GM12878 (cell line): ENCODE results near the gene ASH1L. TPM values are rescaled to one million over a fixed set of nuclear protein-coding genes. Genes with fewer than 3 reads are reported as not detected.

ENCODE experiments used
- ATAC-seq: fragments of 200-7000 bp; cut with Tn5 transposase; 3 replicates; pipeline ENCODE4 v1.9.1; 2020; ENCODE audit warnings: mild to moderate bottlenecking, moderate library complexity
- BruUV-seq: library from RNA; stranded (reverse); fragments of 400-500 nt; replicated peaks from 2 replicates; lab custom pipeline; 2021; lab: Mats Ljungman, UMichigan
- CTCF ChIA-PET: fragments of 300-600 bp; sonication (Branson Sonifier 250); formaldehyde crosslinking; extraction: SDS; loops from one replicate; lab custom pipeline; 2021; ENCODE audit warnings: inconsistent platforms; lab: Yijun Ruan, JAX
- POLR2A ChIA-PET: fragments of 350-600 bp; formaldehyde crosslinking; extraction: SDS; loops from one replicate; lab custom pipeline; 2021; ENCODE audit warnings: inconsistent platforms; lab: Charles Lee
- RAD21 ChIA-PET: fragments of 300-600 bp; sonication (Branson Sonifier 250); formaldehyde crosslinking; loops from one replicate; lab custom pipeline; 2023; ENCODE audit warnings: antibody characterized with exemption; ENCODE audit not compliant: unreplicated experiment; lab: Charles Lee
- SMC1A ChIA-PET: fragments of 300-600 bp; sonication (Branson Sonifier 250); formaldehyde crosslinking; loops from one replicate; lab custom pipeline; 2023; ENCODE audit not compliant: unreplicated experiment, uncharacterized antibody; lab: Charles Lee
- DNase-seq: peaks from one replicate; pipeline ENCODE4 v3.0.0-alpha.2; 2011; ENCODE audit warnings: low read depth, low spot score
- FAIRE-seq: peaks from 3 replicates; lab custom pipeline; 2011; peaks lifted over from hg19 to GRCh38; lab: Jason Lieb, UNC
- H2AFZ ChIP-seq: 2 replicates; pipeline ENCODE4 v1.6.0; 2011; ENCODE audit warnings: low read depth, low read length, control low read depth; ENCODE audit not compliant: control insufficient read depth
- H3K27ac ChIP-seq: 2 replicates; pipeline ENCODE4 v1.5.1; 2011; ENCODE audit warnings: control low read depth; ENCODE audit not compliant: control insufficient read depth, insufficient read depth
- H3K27me3 ChIP-seq, 2 experiments: replicated peaks in 1 of 2; 2 replicates each; pipeline versions ENCODE4 v1.6.0 to v1.6.1; 2011; ENCODE audit warnings: low read length in 1 of 2; ENCODE audit not compliant: control insufficient read depth in 2 of 2, insufficient read depth in 2 of 2
- H3K36me3 ChIP-seq, 2 experiments: 2 replicates each; pipeline ENCODE4 v1.5.1; 2011; ENCODE audit warnings: low read length in 1 of 2; ENCODE audit not compliant: control insufficient read depth in 2 of 2, insufficient read depth in 2 of 2
- H3K4me1 ChIP-seq: 2 replicates; pipeline ENCODE4 v1.6.1; 2011; ENCODE audit warnings: mild to moderate bottlenecking, low read length, moderate library complexity, mixed read lengths; ENCODE audit not compliant: control insufficient read depth, insufficient read depth
- H3K4me2 ChIP-seq: 2 replicates; pipeline ENCODE4 v1.6.0; 2011; ENCODE audit warnings: control low read depth; ENCODE audit not compliant: control insufficient read depth, insufficient read depth
- H3K4me3 ChIP-seq: fragments of 200-600 bp; sonication (generic); 2 replicates; pipeline ENCODE4 v1.5.1; 2016
- H3K79me2 ChIP-seq: 2 replicates; pipeline ENCODE4 v1.6.0; 2011; ENCODE audit warnings: low read length; ENCODE audit not compliant: control insufficient read depth, insufficient read depth
- H3K9ac ChIP-seq: 2 replicates; pipeline ENCODE4 v1.8.0; 2011; ENCODE audit warnings: low read length, control low read depth, mixed read lengths; ENCODE audit not compliant: control insufficient read depth, insufficient read depth
- H3K9me3 ChIP-seq: replicated peaks from 3 replicates; pipeline ENCODE4 v1.5.1; 2011; ENCODE audit warnings: mild to moderate bottlenecking, low read length; ENCODE audit not compliant: control insufficient read depth, insufficient read depth
- H4K20me1 ChIP-seq: 2 replicates; pipeline ENCODE4 v1.6.0; 2011; ENCODE audit not compliant: control insufficient read depth, insufficient read depth
- ASH2L ChIP-seq: fragments of 300-600, 200-600 bp; sonication (generic); IDR thresholded peaks from 2 replicates; pipeline ENCODE4 v1.6.1; 2017; ENCODE audit warnings: low read depth, mild to moderate bottlenecking, borderline replicate concordance
- ATF7 ChIP-seq: fragments of 450-650 bp; IDR thresholded peaks from 2 replicates; pipeline ENCODE4 v1.6.1; 2016; ENCODE audit warnings: low read depth, mild to moderate bottlenecking
- BACH1 ChIP-seq: fragments of 450-650 bp; IDR thresholded peaks from 2 replicates; pipeline ENCODE4 v1.6.1; 2017; ENCODE audit warnings: mild to moderate bottlenecking, borderline replicate concordance
- BCL3 ChIP-seq: IDR thresholded peaks from 2 replicates; pipeline ENCODE4 v1.6.1; 2011; ENCODE audit warnings: borderline replicate concordance, low read depth, mild to moderate bottlenecking, moderate library complexity, low read length; ENCODE audit not compliant: insufficient read depth, poor library complexity, severe bottlenecking
- CHD1 ChIP-seq: IDR thresholded peaks from 2 replicates; pipeline ENCODE4 v1.6.1; 2012; ENCODE audit warnings: low read depth, low read length, improper control_type of control experiment
- EED ChIP-seq: sonication (generic); IDR thresholded peaks from 2 replicates; pipeline ENCODE4 v1.6.1; 2016; ENCODE audit warnings: antibody characterized with exemption, low read depth
- EZH2 ChIP-seq: IDR thresholded peaks from 2 replicates; pipeline ENCODE4 v1.6.1; 2012; ENCODE audit warnings: low read depth, mild to moderate bottlenecking, control low read depth, inconsistent platforms, low read length, borderline replicate concordance; ENCODE audit not compliant: control insufficient read depth
- GABPA ChIP-seq: IDR thresholded peaks from 2 replicates; pipeline ENCODE4 v1.6.1; 2014; ENCODE audit warnings: antibody characterized with exemption, low read depth, mild to moderate bottlenecking, inconsistent platforms
- HDAC2 ChIP-seq: fragments of 200-600 bp; sonication (generic); IDR thresholded peaks from 2 replicates; pipeline ENCODE4 v1.6.1; 2017
- MYC ChIP-seq: IDR thresholded peaks from 2 replicates; pipeline ENCODE4 v1.6.1; 2011; ENCODE audit warnings: mild to moderate bottlenecking, low read length, moderate library complexity, inconsistent platforms; ENCODE audit not compliant: insufficient read depth, insufficient replicate concordance, insufficient read length, severe bottlenecking
- POLR2AphosphoS2 ChIP-seq: IDR thresholded peaks from 2 replicates; pipeline ENCODE4 v1.6.1; 2011; ENCODE audit warnings: low read depth, mild to moderate bottlenecking, low read length, improper control_type of control experiment, moderate library complexity
- REST ChIP-seq: IDR thresholded peaks from 2 replicates; pipeline ENCODE4 v1.6.1; 2012; ENCODE audit warnings: mild to moderate bottlenecking, low read depth, low read length
- SIN3A ChIP-seq: IDR thresholded peaks from 2 replicates; pipeline ENCODE4 v1.6.1; 2012; ENCODE audit warnings: low read depth, low read length, improper control_type of control experiment
- SMAD5 ChIP-seq: IDR thresholded peaks from 2 replicates; pipeline ENCODE4 v1.6.1; 2016; ENCODE audit warnings: antibody characterized with exemption, low read depth
- SPI1 ChIP-seq: IDR thresholded peaks from 2 replicates; pipeline ENCODE4 v1.6.1; 2011; ENCODE audit warnings: low read depth, mild to moderate bottlenecking, low read length, moderate library complexity, borderline replicate concordance; ENCODE audit not compliant: insufficient read depth
- TARDBP ChIP-seq: IDR thresholded peaks from 2 replicates; pipeline ENCODE4 v1.6.1; 2016; ENCODE audit warnings: borderline replicate concordance
- TCF3 ChIP-seq: IDR thresholded peaks from 2 replicates; pipeline ENCODE4 v1.6.1; 2012; ENCODE audit warnings: low read depth, mild to moderate bottlenecking, low read length, borderline replicate concordance; ENCODE audit not compliant: insufficient read depth
- WGBS: methylation state at CpG from one replicate; pipeline ENCODE4 v1.1.6; 2016; ENCODE audit warnings: low lambda C conversion rate; ENCODE audit not compliant: insufficient replicate concordance, insufficient coverage; ENCODE audit errors: missing lambda C conversion rate; 5-methylcytosine and 5-hydroxymethylcytosine counted together
- in situ Hi-C: fragments of 300-500 bp; cut with MboI; formaldehyde crosslinking; loops from 9 replicates; pipeline ENCODE4 v1.14.3; 2018; ENCODE audit warnings: mixed read lengths
- intact Hi-C: fragments of 100-400 bp; cut with micrococcal nuclease; formaldehyde crosslinking; loops from one replicate; pipeline ENCODE4 v1.14.2; 2022; ENCODE audit not compliant: unreplicated experiment
- polyA plus RNA-seq, 11 experiments: library from polyadenylated mRNA; depleted of rRNA in 4 of 11; unstranded in 6 of 11; stranded (reverse) in 5 of 11; fragments of >200 nt; fragmentation: Nextera tagmentation in 4 of 11; fragmentation: Illumina TruSeq in 1 of 11; extraction: Ambion mirVana in 4 of 11; extraction: Trizol in 1 of 11; gene quantifications; 1 replicate in 1 of 11; 2 replicates in 10 of 11; pipeline versions ENCODE4 v1.2.1 to v1.2.3, GENCODE V29; 2011 to 2016; ENCODE audit warnings: inconsistent platforms in 2 of 11, missing spikeins in 2 of 11, low read depth in 1 of 11
- total RNA-seq, 4 experiments: library from RNA; depleted of rRNA in 3 of 4; stranded (reverse); fragments of >200 nt in 3 of 4; fragmentation: Illumina TruSeq in 1 of 4; extraction: Trizol in 1 of 4; gene quantifications; 2 replicates each; pipeline versions ENCODE4 v1.2.1 to v1.2.3, GENCODE V29; 2013 to 2021
- TF ChIP-seq, protein P1 (sequence below): IDR thresholded peaks from 2 replicates; pipeline ENCODE4 v1.6.1; 2011; ENCODE audit warnings: borderline replicate concordance, low read depth, mild to moderate bottlenecking, moderate library complexity, mixed read lengths, low read length; ENCODE audit not compliant: insufficient read depth; ENCODE audit errors: extremely low read length

The ASH1L gene
- total and polyA plus RNA-seq, 10 of the 15 experiments (the other 5 are each of a cell fraction or from before 2014, with no cell fraction given): 1.7 to 23.9 (median 16.6) TPM

DNA sequence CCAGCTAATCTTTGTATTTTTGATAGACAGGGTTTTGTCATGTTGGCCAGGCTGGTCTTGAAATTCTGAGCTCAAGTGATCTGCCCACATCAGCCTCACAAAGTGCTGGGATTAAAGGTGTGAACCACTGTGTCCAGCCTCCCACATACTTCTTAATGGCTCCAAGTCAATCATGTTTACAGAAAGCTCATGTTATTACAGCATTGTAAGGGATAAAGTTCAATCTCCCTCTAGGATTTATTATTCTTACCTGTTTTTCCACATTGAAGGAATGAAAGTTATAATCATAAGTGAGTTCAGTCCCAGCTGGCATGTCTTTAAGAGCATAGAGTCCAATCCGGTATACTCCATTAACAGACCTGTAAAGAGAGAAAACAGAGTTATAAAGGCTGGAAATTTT is 202.6 kb downstream of the ASH1L start:
- DNase-seq: no peak
- TF ChIP-seq TCF3: no peak
- no peak for TF ChIP-seq HDAC2
- no peak for TF ChIP-seq BACH1
- TF ChIP-seq POLR2AphosphoS2: no peak
- TF ChIP-seq, protein P1, sequence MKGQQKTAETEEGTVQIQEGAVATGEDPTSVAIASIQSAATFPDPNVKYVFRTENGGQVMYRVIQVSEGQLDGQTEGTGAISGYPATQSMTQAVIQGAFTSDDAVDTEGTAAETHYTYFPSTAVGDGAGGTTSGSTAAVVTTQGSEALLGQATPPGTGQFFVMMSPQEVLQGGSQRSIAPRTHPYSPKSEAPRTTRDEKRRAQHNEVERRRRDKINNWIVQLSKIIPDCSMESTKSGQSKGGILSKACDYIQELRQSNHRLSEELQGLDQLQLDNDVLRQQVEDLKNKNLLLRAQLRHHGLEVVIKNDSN: no peak
- no peak for TF ChIP-seq GABPA
- TF ChIP-seq SIN3A: no peak
- TF ChIP-seq REST: no peak
- no peak for TF ChIP-seq SPI1
- TF ChIP-seq ATF7: no peak
- TF ChIP-seq TARDBP: no peak
- TF ChIP-seq BCL3: no peak
- TF ChIP-seq SMAD5: no peak
- no peak for TF ChIP-seq MYC
- TF ChIP-seq ASH2L: no peak
- no peak for TF ChIP-seq CHD1
- TF ChIP-seq EZH2: no peak
- no peak for TF ChIP-seq EED
- in situ Hi-C loops (no loop called here), intact Hi-C loops (no loop called here)
- no peaks in the 10 kb centered on the region for H3K9me3 ChIP-seq
- peaks cover 0 to 9% of the 10 kb centered on the region in 2 experiments; a peak in 2 of 4 replicates for H3K36me3 ChIP-seq
- H3K27me3 ChIP-seq: no peaks in the 10 kb centered on the region
- no peak overlapping the region for H3K4me3 ChIP-seq
- 100% methylated on average over 1 of the region's 1 CpG for WGBS
- no peak overlapping the region for H2AFZ ChIP-seq
- ChIA-PET SMC1A (interaction anchor here (0.6 to 1.3 kb wide), 3 partner anchors 20 to 517 kb away, joined by 4 to 5 read pairs (median 4); no protein-coding TSS in a partner anchor), RAD21 (no interaction called here), POLR2A (no interaction called here), CTCF (interaction anchor here (1.9 kb wide), 1 partner anchor 109 kb away, joined by 5 read pairs; no protein-coding TSS in a partner anchor)
- no peak for ATAC-seq
- no peaks in the 10 kb centered on the region for H4K20me1 ChIP-seq
- H3K79me2 ChIP-seq: no peaks in the 10 kb centered on the region
- H3K4me1 ChIP-seq: no peaks in the 10 kb centered on the region
- H3K9ac ChIP-seq: no peak overlapping the region
- no peak for FAIRE-seq
- BruUV-seq: no TSS peak
- no peak overlapping the region for H3K27ac ChIP-seq
- H3K4me2 ChIP-seq: no peak overlapping the region
